Tibial nerve (tissue), 4 donors: ENCODE results near the gene VGLL2.

Experiments used
- EP300 ChIP-seq, 2 donors: sonication (generic); formaldehyde crosslinking; IDR thresholded peaks; one replicate each; pipeline ENCODE4 v1.6.1; 2017; ENCODE audit warnings: antibody characterized with exemption in 2 of 2, mild to moderate bottlenecking in 1 of 2
- TF ChIP-seq, protein P1 (sequence below), 5 experiments: fragments of 200-600 bp in 3 of 5; fragments of 450-650 bp in 2 of 5; sonication (generic) in 3 of 5; IDR thresholded peaks; one replicate each; pipeline ENCODE4 v1.5.1; 2016 to 2019; ENCODE audit warnings: antibody characterized with exemption in 5 of 5, mild to moderate bottlenecking in 3 of 5, moderate library complexity in 2 of 5

DNA sequence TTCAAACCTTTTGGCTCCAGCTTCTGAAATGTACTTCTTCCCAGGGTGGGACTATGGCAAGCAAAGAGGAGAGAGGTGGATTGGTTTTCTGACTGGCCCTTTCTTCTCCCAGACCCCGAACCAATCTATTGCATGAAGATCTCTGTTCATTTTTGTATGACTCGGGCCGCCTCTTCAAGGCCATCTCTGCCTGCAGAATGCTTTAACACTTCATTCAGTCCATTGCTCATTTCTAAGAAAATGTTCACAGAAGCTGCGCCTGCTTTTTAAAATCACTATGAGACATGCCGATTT lies 1.6 kb downstream of the VGLL2 start:
- TF ChIP-seq EP300 (IDR thresholded peaks at IDR 0.05): no peak
- TF ChIP-seq, protein P1, sequence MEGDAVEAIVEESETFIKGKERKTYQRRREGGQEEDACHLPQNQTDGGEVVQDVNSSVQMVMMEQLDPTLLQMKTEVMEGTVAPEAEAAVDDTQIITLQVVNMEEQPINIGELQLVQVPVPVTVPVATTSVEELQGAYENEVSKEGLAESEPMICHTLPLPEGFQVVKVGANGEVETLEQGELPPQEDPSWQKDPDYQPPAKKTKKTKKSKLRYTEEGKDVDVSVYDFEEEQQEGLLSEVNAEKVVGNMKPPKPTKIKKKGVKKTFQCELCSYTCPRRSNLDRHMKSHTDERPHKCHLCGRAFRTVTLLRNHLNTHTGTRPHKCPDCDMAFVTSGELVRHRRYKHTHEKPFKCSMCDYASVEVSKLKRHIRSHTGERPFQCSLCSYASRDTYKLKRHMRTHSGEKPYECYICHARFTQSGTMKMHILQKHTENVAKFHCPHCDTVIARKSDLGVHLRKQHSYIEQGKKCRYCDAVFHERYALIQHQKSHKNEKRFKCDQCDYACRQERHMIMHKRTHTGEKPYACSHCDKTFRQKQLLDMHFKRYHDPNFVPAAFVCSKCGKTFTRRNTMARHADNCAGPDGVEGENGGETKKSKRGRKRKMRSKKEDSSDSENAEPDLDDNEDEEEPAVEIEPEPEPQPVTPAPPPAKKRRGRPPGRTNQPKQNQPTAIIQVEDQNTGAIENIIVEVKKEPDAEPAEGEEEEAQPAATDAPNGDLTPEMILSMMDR (IDR thresholded peaks at IDR 0.05): no peak
